SK-N-SH (cell line): ENCODE measurements around the gene SERF1B.
"Not testable (repeated sequence)": the region's sequence is repeated elsewhere in the genome, so short reads cannot be mapped to it uniquely, and the experiment has no call there.

Source experiments
- EP300 ChIP-seq, 2 experiments: IDR thresholded peaks; 2 replicates each; pipeline versions ENCODE4 v1.4.0 to v1.6.1; 2012; ENCODE audit warnings: borderline replicate concordance in 1 of 2, low read depth in 1 of 2, low read length in 1 of 2
- FOXM1 ChIP-seq: IDR thresholded peaks from 2 replicates; pipeline ENCODE4 v1.4.0; 2012; ENCODE audit warnings: low read depth, mild to moderate bottlenecking
- NFIC ChIP-seq: IDR thresholded peaks from 2 replicates; pipeline ENCODE4 v1.4.0; 2012; ENCODE audit warnings: borderline replicate concordance
- RAD21 ChIP-seq: IDR thresholded peaks from 2 replicates; pipeline ENCODE4 v1.6.1; 2012; ENCODE audit warnings: mild to moderate bottlenecking, low read length
- RFX5 ChIP-seq: IDR thresholded peaks from 2 replicates; pipeline ENCODE4 v1.6.1; 2012; ENCODE audit warnings: mild to moderate bottlenecking, improper control_type of control experiment, low read length
- RXRA ChIP-seq: IDR thresholded peaks from 2 replicates; pipeline ENCODE4 v1.4.0; 2012; ENCODE audit warnings: low read depth, mild to moderate bottlenecking, borderline replicate concordance
- SIN3A ChIP-seq: IDR thresholded peaks from 2 replicates; pipeline ENCODE4 v1.6.1; 2012; ENCODE audit warnings: low read depth, mild to moderate bottlenecking, low read length, moderate library complexity, borderline replicate concordance
- SMC3 ChIP-seq: IDR thresholded peaks from 2 replicates; pipeline ENCODE4 v1.6.1; 2012; ENCODE audit warnings: low read depth, low read length, improper control_type of control experiment
- TAF1 ChIP-seq: IDR thresholded peaks from 2 replicates; pipeline ENCODE4 v1.6.1; 2012; ENCODE audit warnings: low read depth, mild to moderate bottlenecking, low read length, moderate library complexity, borderline replicate concordance
- TCF12 ChIP-seq: IDR thresholded peaks from 2 replicates; pipeline ENCODE4 v1.4.0; 2012
- TF ChIP-seq, protein P1 (sequence below): fragments of 200-600 bp; sonication (generic); IDR thresholded peaks from 2 replicates; pipeline ENCODE4 v1.6.1; 2017; ENCODE audit warnings: antibody characterized with exemption, mild to moderate bottlenecking, moderate library complexity
- TF ChIP-seq, protein P2 (sequence below): fragments of 150-350 bp; IDR thresholded peaks from 2 replicates; pipeline ENCODE4 v1.6.1; 2016; ENCODE audit warnings: mild to moderate bottlenecking, low read depth, low read length
- TF ChIP-seq, protein P3 (sequence below): IDR thresholded peaks from 2 replicates; pipeline ENCODE4; 2012
- TF ChIP-seq, protein P4 (sequence below): fragments of 150-350 bp; IDR thresholded peaks from 2 replicates; pipeline ENCODE4 v1.6.1; 2017; ENCODE audit warnings: antibody characterized with exemption, low read length, low read depth, borderline replicate concordance

DNA sequence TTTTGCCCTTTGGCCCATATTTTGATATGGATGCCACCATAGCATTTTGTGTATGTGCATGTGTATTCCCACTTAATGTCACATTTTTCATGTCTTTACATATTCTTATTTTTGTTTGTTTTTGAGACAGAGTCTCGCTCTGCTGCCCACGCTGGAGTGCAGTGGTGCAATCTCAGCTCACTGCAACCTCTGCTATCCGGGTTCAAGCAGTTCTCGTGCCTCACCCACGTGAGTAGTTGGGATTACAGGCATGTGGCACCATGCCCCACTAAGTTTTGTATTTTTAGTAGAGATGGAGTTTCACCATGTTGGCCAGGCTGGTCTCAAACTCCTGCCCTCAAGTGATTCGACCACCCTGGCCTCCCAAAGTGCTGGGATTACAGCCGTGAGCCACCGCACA, 52.6 kb downstream of the SERF1B start:
- not testable (repeated sequence) for TF ChIP-seq NFIC; SIN3A; EP300 (IDR thresholded peaks at IDR 0.05; ENCODE audit: borderline replicate concordance in 1 of 2, low read depth in 1 of 2, low read length in 1 of 2); FOXM1; TCF12; TAF1; RXRA; SMC3; RFX5; RAD21
- TF ChIP-seq, protein P1, sequence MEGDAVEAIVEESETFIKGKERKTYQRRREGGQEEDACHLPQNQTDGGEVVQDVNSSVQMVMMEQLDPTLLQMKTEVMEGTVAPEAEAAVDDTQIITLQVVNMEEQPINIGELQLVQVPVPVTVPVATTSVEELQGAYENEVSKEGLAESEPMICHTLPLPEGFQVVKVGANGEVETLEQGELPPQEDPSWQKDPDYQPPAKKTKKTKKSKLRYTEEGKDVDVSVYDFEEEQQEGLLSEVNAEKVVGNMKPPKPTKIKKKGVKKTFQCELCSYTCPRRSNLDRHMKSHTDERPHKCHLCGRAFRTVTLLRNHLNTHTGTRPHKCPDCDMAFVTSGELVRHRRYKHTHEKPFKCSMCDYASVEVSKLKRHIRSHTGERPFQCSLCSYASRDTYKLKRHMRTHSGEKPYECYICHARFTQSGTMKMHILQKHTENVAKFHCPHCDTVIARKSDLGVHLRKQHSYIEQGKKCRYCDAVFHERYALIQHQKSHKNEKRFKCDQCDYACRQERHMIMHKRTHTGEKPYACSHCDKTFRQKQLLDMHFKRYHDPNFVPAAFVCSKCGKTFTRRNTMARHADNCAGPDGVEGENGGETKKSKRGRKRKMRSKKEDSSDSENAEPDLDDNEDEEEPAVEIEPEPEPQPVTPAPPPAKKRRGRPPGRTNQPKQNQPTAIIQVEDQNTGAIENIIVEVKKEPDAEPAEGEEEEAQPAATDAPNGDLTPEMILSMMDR: not testable (repeated sequence)
- TF ChIP-seq, protein P2, sequence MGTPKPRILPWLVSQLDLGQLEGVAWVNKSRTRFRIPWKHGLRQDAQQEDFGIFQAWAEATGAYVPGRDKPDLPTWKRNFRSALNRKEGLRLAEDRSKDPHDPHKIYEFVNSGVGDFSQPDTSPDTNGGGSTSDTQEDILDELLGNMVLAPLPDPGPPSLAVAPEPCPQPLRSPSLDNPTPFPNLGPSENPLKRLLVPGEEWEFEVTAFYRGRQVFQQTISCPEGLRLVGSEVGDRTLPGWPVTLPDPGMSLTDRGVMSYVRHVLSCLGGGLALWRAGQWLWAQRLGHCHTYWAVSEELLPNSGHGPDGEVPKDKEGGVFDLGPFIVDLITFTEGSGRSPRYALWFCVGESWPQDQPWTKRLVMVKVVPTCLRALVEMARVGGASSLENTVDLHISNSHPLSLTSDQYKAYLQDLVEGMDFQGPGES: not testable (repeated sequence)
- TF ChIP-seq, protein P3, sequence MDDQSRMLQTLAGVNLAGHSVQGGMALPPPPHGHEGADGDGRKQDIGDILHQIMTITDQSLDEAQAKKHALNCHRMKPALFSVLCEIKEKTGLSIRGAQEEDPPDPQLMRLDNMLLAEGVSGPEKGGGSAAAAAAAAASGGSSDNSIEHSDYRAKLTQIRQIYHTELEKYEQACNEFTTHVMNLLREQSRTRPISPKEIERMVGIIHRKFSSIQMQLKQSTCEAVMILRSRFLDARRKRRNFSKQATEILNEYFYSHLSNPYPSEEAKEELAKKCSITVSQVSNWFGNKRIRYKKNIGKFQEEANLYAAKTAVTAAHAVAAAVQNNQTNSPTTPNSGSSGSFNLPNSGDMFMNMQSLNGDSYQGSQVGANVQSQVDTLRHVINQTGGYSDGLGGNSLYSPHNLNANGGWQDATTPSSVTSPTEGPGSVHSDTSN: not testable (repeated sequence)
- TF ChIP-seq, protein P4, sequence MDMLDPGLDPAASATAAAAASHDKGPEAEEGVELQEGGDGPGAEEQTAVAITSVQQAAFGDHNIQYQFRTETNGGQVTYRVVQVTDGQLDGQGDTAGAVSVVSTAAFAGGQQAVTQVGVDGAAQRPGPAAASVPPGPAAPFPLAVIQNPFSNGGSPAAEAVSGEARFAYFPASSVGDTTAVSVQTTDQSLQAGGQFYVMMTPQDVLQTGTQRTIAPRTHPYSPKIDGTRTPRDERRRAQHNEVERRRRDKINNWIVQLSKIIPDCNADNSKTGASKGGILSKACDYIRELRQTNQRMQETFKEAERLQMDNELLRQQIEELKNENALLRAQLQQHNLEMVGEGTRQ: not testable (repeated sequence)
